Stomach (tissue), 9 donors: Measurements from ENCODE around the gene SLC24A3. TPM values are rescaled to one million over a fixed set of nuclear protein-coding genes. Genes with fewer than 3 reads are reported as not detected.

Experiments used
- DNase-seq, 2 donors: peaks; one replicate each; pipeline versions ENCODE4 v3.0.0 to v3.0.0-alpha.2; 2013 to 2019
- H3K27ac ChIP-seq, 5 donors: fragments of 200-600 bp in 4 of 5; sonication (generic) in 4 of 5; one replicate each; pipeline ENCODE4 v1.5.1; 2013 to 2019; ENCODE audit warnings: mild to moderate bottlenecking in 1 of 5, moderate library complexity in 1 of 5
- H3K27me3 ChIP-seq, 3 donors: fragments of 200-600 bp; sonication (generic); one replicate each; pipeline ENCODE4 v1.5.1; 2017 to 2019; ENCODE audit warnings: mixed run types in 1 of 3
- H3K36me3 ChIP-seq, 4 donors: fragments of 200-600 bp; sonication (generic); 1 replicate in 3 of 4; 2 replicates in 1 of 4; pipeline ENCODE4 v1.5.1; 2016 to 2019
- H3K4me1 ChIP-seq, 4 donors: fragments of 200-600 bp; sonication (generic); one replicate each; pipeline ENCODE4 v1.5.1; 2016 to 2019
- H3K4me3 ChIP-seq, 4 donors: fragments of 200-600 bp; sonication (generic) in 3 of 4; one replicate each; pipeline ENCODE4 v1.5.1; 2016 to 2019; ENCODE audit warnings: mild to moderate bottlenecking in 1 of 4
- H3K9me3 ChIP-seq, 4 donors: fragments of 200-600 bp; sonication (generic); one replicate each; pipeline ENCODE4 v1.5.1; 2016 to 2019
- EP300 ChIP-seq: sonication (generic); formaldehyde crosslinking; IDR thresholded peaks from one replicate; pipeline ENCODE4 v1.6.1; 2017; ENCODE audit warnings: antibody characterized with exemption
- POLR2A ChIP-seq, 4 donors: fragments of 450-650 bp; IDR thresholded peaks; one replicate each; pipeline ENCODE4 v1.6.1; 2016; ENCODE audit warnings: antibody characterized with exemption in 4 of 4, control low read depth in 2 of 4, mild to moderate bottlenecking in 1 of 4, moderate library complexity in 1 of 4
- POLR2AphosphoS5 ChIP-seq, 3 donors: sonication (generic); formaldehyde crosslinking; IDR thresholded peaks; one replicate each; pipeline ENCODE4 v1.6.1; 2016; ENCODE audit warnings: antibody characterized with exemption in 3 of 3
- WGBS, 5 donors: extraction: QIAGEN DNeasy Blood & Tissue Kit in 3 of 5; methylation state at CpG; one replicate each; pipeline versions ENCODE4 v1.1.5 to v1.1.7; 2013 to 2018; 5-methylcytosine and 5-hydroxymethylcytosine counted together
- intact Hi-C: fragments of 100-400 bp; cut with DNase I; formaldehyde crosslinking; loops from one replicate; pipeline ENCODE4 v1.15.1; 2023; ENCODE audit warnings: low total_unique reads
- polyA plus RNA-seq, 3 donors: library from polyadenylated mRNA; stranded (reverse); fragments of 200-250 nt; gene quantifications; one replicate each; pipeline ENCODE4 v1.2.3, GENCODE V29; 2013
- total RNA-seq, 5 donors: library from RNA; depleted of rRNA; stranded (reverse); fragments of >200 nt; gene quantifications; one replicate each; pipeline versions ENCODE4 v1.1.0 to v1.2.3, GENCODE V29; 2014 to 2016
- TF ChIP-seq, protein P1 (sequence below), 7 experiments: fragments of 450-650 bp in 4 of 7; fragments of 200-600 bp in 3 of 7; sonication (generic) in 3 of 7; IDR thresholded peaks; one replicate each; pipeline ENCODE4 v1.5.1; 2016 to 2019; ENCODE audit warnings: antibody characterized with exemption in 7 of 7, control low read depth in 2 of 7, mild to moderate bottlenecking in 1 of 7
- donor health status: healthy with polysubstance abuse.
- donor health status: Bipolar disorder and iron deficiency.
- donor health status: healthy.

SLC24A3 gene
- total and polyA plus RNA-seq, 8 donors, result 1.8 to 9.0 (median 4.5) TPM

DNA sequence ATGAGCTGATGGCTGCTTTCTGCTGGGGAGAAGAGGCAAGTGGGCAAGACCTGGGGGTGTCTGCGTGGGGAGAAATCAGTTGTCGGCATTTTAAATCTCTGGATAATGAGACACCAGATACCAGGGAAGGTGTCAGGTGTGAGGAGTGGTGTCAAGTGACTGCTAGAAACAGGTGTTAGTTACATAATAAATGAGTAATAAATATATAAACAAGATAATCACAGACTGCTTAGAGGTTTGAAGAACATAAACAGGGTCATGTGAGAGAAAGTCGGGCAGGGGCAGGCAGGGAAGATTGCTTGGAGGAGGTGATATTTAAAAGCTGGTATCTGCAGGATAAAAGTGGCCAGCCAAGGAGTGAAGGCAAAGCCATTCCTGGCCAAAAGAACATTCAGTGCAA is 458.4 kb downstream of the SLC24A3 start:
- H3K27ac ChIP-seq, result no peak overlapping the region
- TF ChIP-seq POLR2A (IDR thresholded peaks at IDR 0.05) (no peak), POLR2AphosphoS5 (IDR thresholded peaks at IDR 0.05) (no peak), EP300 (no peak)
- TF ChIP-seq, protein P1, sequence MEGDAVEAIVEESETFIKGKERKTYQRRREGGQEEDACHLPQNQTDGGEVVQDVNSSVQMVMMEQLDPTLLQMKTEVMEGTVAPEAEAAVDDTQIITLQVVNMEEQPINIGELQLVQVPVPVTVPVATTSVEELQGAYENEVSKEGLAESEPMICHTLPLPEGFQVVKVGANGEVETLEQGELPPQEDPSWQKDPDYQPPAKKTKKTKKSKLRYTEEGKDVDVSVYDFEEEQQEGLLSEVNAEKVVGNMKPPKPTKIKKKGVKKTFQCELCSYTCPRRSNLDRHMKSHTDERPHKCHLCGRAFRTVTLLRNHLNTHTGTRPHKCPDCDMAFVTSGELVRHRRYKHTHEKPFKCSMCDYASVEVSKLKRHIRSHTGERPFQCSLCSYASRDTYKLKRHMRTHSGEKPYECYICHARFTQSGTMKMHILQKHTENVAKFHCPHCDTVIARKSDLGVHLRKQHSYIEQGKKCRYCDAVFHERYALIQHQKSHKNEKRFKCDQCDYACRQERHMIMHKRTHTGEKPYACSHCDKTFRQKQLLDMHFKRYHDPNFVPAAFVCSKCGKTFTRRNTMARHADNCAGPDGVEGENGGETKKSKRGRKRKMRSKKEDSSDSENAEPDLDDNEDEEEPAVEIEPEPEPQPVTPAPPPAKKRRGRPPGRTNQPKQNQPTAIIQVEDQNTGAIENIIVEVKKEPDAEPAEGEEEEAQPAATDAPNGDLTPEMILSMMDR (IDR thresholded peaks at IDR 0.05), result no peak
- H3K27me3 ChIP-seq, result no peaks in the 10 kb centered on the region
- H3K36me3 ChIP-seq, result no peaks in the 10 kb centered on the region
- no peak overlapping the region for H3K4me3 ChIP-seq
- H3K4me1 ChIP-seq, result peaks cover 0 to 12% (median 0%) of the 10 kb centered on the region in 4 donors
- WGBS, 5 donors, result 52 to 80% (median 68%) methylated on average over 3 of the region's 3 CpGs
- DNase-seq, result no peak
- intact Hi-C loops, result no loop called here
- no peaks in the 10 kb centered on the region for H3K9me3 ChIP-seq

DNA sequence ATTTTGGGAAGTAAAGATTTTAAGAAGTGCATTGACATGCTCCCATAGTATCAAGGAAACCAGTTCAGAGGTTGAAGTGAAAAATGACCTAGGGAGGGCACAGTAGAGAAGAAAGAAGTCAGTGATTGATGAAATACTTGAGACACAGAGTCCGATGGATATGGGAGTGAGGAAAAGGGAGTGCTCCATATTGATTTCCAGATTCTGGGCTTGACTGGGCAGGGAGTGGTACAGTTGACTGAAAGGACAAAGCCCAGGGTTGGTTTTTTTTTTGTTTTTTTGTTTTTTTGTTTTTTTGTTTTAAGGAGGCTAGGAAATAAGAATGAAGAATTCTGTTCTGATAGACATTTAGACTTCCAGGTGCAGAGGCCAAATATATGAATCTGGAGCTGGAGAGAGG is 458.9 kb downstream of the SLC24A3 start:
- Histone ChIP-seq H3K27me3 (no peaks in the 10 kb centered on the region), H3K9me3 (no peaks in the 10 kb centered on the region), H3K27ac (no peak overlapping the region), H3K4me3 (no peak overlapping the region), H3K4me1 (peaks cover 0 to 12% (median 0%) of the 10 kb centered on the region in 4 donors), H3K36me3 (no peaks in the 10 kb centered on the region)
- DNase-seq, result no peak
- no peak for TF ChIP-seq POLR2A (IDR thresholded peaks at IDR 0.05)
- WGBS, 5 donors, result 74 to 89% (median 85%) methylated on average over 1 of the region's 1 CpG
- intact Hi-C loops, result no loop called here

DNA sequence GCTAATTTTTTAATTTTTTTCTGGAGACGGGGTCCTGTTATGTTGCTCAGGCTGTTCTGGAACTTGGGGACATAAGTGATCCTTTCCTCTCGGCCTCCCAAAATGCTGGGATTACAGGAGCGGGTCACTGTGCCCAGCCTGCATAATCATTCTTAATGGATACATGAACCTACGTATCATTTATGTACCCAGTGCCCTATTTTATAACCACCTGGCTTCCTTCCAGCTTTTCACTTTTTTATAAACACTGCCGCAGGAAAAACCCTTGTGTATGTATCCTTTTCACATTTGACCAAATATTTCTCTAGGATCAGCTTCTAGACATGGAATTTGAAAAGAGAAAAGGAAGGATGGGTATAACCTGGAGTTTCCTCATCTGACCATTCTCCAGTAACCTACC is 460.1 kb downstream of the SLC24A3 start:
- intact Hi-C loops, result no loop called here
- peak in 1 of 2 donors; percentile 20 for DNase-seq

DNA sequence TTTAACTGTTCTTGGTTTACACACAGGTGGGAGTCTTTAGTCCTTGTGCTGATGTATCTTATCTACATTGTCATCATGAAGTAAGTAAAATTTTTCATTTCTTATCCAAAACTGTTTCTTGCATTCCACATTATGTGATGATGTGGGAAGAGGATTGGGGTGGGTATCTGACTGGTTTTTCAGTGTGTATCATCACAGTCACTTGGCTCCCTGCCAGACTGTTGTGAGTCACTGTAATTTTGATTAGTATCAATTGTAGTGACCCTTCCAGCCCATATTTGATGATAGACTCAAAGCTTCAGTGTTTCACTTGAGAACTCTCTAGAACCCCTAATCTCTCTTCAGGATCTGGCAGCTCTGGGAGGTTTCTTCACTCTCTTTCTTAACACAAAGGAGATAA is 461.1 kb downstream of the SLC24A3 start:
- intact Hi-C loops, result no loop called here
- no peak overlapping the region for H3K27ac ChIP-seq
- no peak for DNase-seq

More for the DNA sequence above, 460.1 kb downstream of the SLC24A3 start:
- Histone ChIP-seq H3K27me3 (no peaks in the 10 kb centered on the region), H3K9me3 (no peaks in the 10 kb centered on the region), H3K27ac (no peak overlapping the region), H3K36me3 (no peaks in the 10 kb centered on the region), H3K4me1 (peaks cover 0 to 12% (median 0%) of the 10 kb centered on the region in 4 donors), H3K4me3 (no peak overlapping the region)
- WGBS, 5 donors, result 36 to 45% (median 38%) methylated on average over 5 of the region's 5 CpGs
- TF ChIP-seq, protein P1 (IDR thresholded peaks at IDR 0.05), result no peak
- TF ChIP-seq EP300, result no peak

DNA sequence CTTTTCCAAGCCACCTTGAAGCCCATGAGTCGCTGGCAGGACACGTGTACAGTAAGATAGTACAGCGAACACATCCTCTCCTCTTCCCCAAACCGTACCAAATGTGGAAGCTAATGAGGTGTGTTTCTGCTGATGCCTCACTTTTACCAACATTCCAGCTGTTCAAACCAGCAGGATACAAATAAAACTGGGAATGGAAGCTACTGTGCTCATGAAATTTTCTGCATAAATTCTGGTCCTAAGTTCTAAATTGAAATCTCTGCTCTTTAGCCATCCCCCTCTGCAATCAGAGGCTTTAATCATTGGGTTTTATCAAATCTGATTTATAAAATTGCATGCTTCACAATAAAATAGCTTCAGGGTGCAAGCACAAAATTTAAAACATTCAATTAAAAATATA is 463.8 kb downstream of the SLC24A3 start:
- no peaks in the 10 kb centered on the region for H3K36me3 ChIP-seq
- no peaks in the 10 kb centered on the region for H3K27me3 ChIP-seq
- no peak overlapping the region for H3K27ac ChIP-seq
- WGBS, 5 donors, result 79 to 97% (median 88%) methylated on average over 4 of the region's 4 CpGs
- peaks cover 0 to 12% (median 0%) of the 10 kb centered on the region in 4 donors for H3K4me1 ChIP-seq
- H3K4me3 ChIP-seq, result no peak overlapping the region
- TF ChIP-seq, protein P1 (IDR thresholded peaks at IDR 0.05), result no peak
- TF ChIP-seq POLR2A (IDR thresholded peaks at IDR 0.05) (no peak), POLR2AphosphoS5 (IDR thresholded peaks at IDR 0.05) (no peak), EP300 (no peak)
- DNase-seq, result no peak
- intact Hi-C loops, result no loop called here
- no peaks in the 10 kb centered on the region for H3K9me3 ChIP-seq

More for the DNA sequence above, 461.1 kb downstream of the SLC24A3 start:
- TF ChIP-seq, protein P1 (IDR thresholded peaks at IDR 0.05), result no peak
- TF ChIP-seq POLR2A (IDR thresholded peaks at IDR 0.05) (no peak), EP300 (no peak), POLR2AphosphoS5 (IDR thresholded peaks at IDR 0.05) (no peak)
- H3K36me3 ChIP-seq, result no peaks in the 10 kb centered on the region
- peaks cover 0 to 12% (median 0%) of the 10 kb centered on the region in 4 donors for H3K4me1 ChIP-seq
- no peaks in the 10 kb centered on the region for H3K27me3 ChIP-seq
- H3K9me3 ChIP-seq, result no peaks in the 10 kb centered on the region
- no peak overlapping the region for H3K4me3 ChIP-seq
